ENCODE results near the gene RCAN2.
A peak's percentile ranks its signal among the peaks of the same experiment; 100 is the strongest.

Gene RCAN2

DNA sequence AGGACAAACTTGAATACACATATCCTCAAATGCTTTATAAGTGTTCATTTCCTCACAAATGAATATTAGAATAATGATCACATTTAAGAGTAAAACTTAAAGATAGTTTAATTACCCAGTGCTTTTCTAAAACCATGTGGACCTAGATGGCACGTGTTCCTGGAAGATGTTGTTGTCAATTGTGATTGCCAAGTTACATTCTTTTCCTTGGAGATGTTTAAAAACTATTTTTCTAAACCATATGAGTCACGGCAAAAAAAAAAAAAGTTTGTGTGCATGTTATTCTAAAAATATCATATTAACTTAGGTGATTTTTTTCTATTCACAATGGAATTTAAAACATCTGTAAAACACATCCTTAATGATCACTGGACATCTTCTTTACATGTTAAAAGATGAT lies 51.1 kb downstream of the RCAN2 start:
- TF ChIP-seq, protein P1, sequence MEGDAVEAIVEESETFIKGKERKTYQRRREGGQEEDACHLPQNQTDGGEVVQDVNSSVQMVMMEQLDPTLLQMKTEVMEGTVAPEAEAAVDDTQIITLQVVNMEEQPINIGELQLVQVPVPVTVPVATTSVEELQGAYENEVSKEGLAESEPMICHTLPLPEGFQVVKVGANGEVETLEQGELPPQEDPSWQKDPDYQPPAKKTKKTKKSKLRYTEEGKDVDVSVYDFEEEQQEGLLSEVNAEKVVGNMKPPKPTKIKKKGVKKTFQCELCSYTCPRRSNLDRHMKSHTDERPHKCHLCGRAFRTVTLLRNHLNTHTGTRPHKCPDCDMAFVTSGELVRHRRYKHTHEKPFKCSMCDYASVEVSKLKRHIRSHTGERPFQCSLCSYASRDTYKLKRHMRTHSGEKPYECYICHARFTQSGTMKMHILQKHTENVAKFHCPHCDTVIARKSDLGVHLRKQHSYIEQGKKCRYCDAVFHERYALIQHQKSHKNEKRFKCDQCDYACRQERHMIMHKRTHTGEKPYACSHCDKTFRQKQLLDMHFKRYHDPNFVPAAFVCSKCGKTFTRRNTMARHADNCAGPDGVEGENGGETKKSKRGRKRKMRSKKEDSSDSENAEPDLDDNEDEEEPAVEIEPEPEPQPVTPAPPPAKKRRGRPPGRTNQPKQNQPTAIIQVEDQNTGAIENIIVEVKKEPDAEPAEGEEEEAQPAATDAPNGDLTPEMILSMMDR (conservative IDR thresholded peaks at IDR 0.05; ENCODE audit: low read length): no peak
- H3K4me3 ChIP-seq (ENCODE audit: low read length): no peak overlapping the region
- peak; percentile 88 for DNase-seq (ENCODE audit: low read depth)

DNA sequence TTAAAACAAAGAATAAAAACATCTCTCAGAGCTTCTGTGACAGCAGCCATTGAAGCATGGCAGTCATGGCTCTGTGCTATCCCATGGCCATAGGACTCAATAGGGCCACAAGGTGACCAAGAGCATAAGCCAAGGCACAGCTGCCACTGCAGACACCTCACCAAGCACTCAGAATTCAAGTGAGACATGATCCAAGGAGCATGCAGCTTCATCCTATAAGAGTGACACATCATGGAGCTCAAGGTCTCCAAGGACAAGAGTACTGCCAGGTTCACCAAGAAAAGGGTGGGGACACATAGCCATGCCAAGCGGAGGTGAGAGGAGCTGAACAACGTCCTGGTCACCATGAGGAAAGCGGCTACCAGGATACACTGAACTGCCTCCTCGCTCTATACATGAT lies 53.0 kb downstream of the RCAN2 start:
- H3K4me3 ChIP-seq (ENCODE audit: low read length): no peak overlapping the region
- no peak for DNase-seq (ENCODE audit: low read depth)
- TF ChIP-seq, protein P1 (conservative IDR thresholded peaks at IDR 0.05; ENCODE audit: low read length): no peak

DNA sequence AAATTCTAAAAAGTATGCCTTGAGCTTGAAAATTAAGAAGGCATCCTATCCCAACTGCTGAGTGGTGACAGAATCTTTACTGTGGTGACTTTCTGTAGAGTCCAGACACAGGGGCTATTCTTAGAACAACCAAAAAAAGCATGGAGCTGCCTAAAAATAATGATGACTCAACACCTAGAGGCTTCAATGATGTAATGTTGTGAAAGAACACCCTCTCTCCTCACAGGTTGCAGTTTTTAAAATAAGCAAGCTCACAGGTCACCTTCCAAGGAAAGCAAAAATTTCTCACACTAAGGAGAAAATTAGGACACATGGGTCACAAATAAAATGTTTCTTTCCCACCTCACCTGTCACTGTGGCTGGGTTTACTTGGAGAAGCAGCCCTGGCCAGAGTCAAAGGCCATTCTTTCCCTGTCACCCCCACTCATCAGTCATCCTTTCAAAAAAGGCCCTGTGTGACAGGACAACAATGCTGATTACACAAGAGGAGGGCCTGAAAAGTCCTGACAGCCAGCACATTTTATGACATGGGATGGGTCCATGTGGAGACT lies 53.5 kb downstream of the RCAN2 start:
- TF ChIP-seq, protein P1 (conservative IDR thresholded peaks at IDR 0.05; ENCODE audit: low read length): no peak
- DNase-seq (ENCODE audit: low read depth): peak; percentile 76
- no peak overlapping the region for H3K4me3 ChIP-seq (ENCODE audit: low read length)

DNA sequence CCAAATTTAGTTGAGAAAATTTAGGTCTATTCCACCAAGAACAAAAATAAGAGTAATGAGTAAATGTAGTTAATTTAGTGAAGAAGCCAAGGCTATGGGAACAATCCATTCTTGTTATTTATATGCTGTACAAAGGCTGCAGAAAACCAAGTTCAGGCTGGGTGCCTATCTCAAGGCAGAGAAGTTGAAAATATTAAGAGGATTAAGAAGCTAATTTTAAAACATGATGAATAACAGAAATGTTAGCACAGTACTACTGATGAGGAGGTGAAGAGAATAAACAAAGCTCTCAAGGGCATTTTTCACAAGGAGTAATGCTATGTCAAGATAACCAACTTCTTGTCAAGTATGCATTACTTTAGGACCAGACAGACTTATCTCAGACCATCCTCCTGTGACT lies 68.6 kb downstream of the RCAN2 start:
- TF ChIP-seq, protein P1 (conservative IDR thresholded peaks at IDR 0.05; ENCODE audit: low read length): no peak
- no peak for DNase-seq (ENCODE audit: low read depth)

DNA sequence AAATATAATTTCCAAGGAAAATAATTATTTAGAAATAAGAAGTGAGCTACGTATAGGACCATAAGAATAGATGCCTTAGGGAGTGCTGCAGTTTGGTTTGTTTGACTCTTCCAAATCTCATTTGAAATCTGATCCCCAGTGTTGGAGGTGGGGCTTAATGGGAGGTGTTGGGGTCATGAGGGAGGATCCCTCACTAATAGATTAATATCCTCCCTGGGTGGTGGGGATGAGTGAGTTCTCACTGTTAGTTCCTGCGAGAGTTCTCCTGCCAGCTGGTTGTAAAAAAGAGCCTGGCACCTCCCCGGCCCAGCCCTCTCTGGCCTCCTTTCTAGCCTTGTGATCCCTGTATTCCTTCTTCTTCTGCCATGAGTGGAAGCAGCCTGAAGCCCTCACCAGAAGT lies 69.3 kb downstream of the RCAN2 start:
- TF ChIP-seq, protein P1 (conservative IDR thresholded peaks at IDR 0.05; ENCODE audit: low read length): no peak
- H3K4me3 ChIP-seq (ENCODE audit: low read length): no peak overlapping the region
- DNase-seq (ENCODE audit: low read depth): no peak

More for the DNA sequence above, 68.6 kb downstream of the RCAN2 start:
- H3K4me3 ChIP-seq (ENCODE audit: low read length): no peak overlapping the region

DNA sequence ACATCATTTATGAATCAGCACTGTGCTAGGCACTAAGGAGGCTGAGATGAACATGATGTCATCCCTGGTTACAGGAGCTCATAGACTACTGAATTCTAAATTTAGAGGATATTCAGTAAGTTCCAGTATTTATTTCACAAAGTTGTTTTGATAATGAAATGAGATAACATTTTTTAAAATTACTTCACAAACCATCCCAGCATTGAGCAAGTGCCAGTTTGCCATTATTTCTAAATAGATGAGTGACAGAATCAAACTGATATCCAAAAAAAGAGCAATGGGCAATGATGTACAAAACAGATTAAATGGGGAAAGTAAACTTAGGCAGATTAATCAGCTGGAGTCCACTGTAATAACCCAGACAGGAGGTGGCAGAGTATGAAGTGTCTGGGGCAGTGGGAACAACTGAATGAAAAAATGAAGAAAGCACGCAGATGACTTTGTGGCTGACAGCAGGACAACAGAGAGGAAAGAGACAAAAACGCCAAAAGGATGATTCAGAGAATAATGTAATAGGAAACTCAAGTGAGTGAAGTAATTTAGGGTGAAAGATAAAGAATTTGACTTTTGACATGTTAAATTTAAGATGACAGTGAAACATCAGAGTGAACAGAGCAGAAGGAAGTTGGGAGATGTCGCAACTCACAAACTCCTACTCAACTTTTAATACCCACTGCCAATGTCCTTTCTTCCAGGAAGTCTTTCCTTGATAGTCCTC lies 70.2 kb downstream of the RCAN2 start:
- TF ChIP-seq, protein P1 (conservative IDR thresholded peaks at IDR 0.05; ENCODE audit: low read length): peak; percentile 22
- peak; percentile 36 for DNase-seq (ENCODE audit: low read depth)
- H3K4me3 ChIP-seq (ENCODE audit: low read length): no peak overlapping the region

DNA sequence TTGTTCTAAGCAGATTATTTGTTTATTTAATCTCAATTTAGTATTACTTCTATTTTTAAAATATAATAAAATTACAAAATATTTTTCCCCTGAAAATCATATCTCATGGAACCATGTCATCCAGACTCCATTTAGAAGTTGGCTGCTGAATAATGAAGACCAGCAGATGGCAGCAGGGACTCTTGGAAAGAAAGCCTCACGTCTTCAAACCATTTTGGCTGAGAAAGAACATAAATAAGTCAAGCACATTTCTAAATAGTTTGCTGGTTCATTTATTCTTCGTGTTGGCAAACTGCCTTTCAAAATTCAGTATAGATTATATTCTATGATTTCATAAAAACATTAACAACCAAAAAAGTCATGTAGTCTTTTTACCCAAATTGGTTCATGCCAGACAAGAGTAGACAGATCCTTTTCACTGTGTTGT lies 71.7 kb downstream of the RCAN2 start:
- peak; percentile 73 for DNase-seq (ENCODE audit: low read depth)
- TF ChIP-seq, protein P1 (conservative IDR thresholded peaks at IDR 0.05; ENCODE audit: low read length): peak; percentile 92
- no peak overlapping the region for H3K4me3 ChIP-seq (ENCODE audit: low read length)

Measured in AG10803 (cell line).